ENCODE results near the gene BPIFB1. TPM values are rescaled to one million over a fixed set of nuclear protein-coding genes. Genes with fewer than 3 reads are reported as not detected.

The BPIFB1 gene
- total RNA-seq, 1 experiment from 2014 or later: 9.2 TPM

DNA sequence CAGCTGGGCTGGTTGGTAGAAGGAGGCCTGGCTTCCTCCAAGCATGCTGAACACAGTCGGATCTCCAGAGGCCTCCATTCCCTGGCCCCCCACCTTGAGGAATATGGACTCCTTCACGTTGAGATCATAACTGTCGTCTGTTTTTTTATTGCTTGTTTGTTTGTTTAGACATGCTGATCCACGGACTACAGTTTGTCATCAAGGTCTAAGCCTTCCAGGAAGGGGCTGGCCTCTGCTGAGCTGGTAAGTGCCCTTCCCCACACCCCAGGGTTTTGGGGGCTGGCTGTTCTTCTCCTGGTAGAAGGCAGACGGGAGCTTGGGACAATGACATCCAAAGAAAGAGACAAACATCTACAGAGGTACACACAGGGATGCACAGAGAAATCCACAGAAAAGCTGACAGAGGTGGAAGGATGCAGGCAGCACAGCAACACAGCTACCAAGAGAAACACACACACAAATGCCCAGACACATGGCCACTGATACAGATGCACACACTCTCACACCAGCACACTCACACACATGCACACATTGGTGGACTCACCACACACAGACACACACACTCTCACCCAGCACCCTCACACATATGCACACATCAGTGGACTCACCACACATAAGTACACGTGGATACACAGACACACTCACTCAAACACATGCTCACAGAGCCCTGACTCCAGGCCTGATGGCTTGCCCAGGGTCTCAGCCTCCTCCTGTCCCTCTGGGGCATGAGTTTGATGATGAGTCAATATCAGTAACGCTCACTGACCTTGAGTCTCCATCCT lies 40.5 kb upstream of the BPIFB1 start:
- Mint-ChIP-seq H3K36me3 (ENCODE audit: insufficient read depth, unreplicated experiment) (no peaks in the 10 kb centered on the region), H3K9me3 (ENCODE audit: low read depth, unreplicated experiment) (peaks cover 3% of the 10 kb centered on the region), H3K27ac (ENCODE audit: unreplicated experiment) (no peak overlapping the region), H3K27me3 (ENCODE audit: unreplicated experiment) (peaks cover 86% of the 10 kb centered on the region), H3K4me1 (ENCODE audit: low read depth, unreplicated experiment) (no peaks in the 10 kb centered on the region), H3K4me3 (ENCODE audit: low read depth, unreplicated experiment) (no peak overlapping the region)
- CTCF ChIA-PET: no interaction called here
- intact Hi-C loops (cut with micrococcal nuclease; ENCODE audit: unreplicated experiment): no loop called here
- TF ChIP-seq, protein P1, sequence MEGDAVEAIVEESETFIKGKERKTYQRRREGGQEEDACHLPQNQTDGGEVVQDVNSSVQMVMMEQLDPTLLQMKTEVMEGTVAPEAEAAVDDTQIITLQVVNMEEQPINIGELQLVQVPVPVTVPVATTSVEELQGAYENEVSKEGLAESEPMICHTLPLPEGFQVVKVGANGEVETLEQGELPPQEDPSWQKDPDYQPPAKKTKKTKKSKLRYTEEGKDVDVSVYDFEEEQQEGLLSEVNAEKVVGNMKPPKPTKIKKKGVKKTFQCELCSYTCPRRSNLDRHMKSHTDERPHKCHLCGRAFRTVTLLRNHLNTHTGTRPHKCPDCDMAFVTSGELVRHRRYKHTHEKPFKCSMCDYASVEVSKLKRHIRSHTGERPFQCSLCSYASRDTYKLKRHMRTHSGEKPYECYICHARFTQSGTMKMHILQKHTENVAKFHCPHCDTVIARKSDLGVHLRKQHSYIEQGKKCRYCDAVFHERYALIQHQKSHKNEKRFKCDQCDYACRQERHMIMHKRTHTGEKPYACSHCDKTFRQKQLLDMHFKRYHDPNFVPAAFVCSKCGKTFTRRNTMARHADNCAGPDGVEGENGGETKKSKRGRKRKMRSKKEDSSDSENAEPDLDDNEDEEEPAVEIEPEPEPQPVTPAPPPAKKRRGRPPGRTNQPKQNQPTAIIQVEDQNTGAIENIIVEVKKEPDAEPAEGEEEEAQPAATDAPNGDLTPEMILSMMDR (IDR thresholded peaks at IDR 0.05; ENCODE audit: unreplicated experiment): no peak
- DNase-seq: no peak
- no TSS peak for BruUV-seq (replicated peaks)

DNA sequence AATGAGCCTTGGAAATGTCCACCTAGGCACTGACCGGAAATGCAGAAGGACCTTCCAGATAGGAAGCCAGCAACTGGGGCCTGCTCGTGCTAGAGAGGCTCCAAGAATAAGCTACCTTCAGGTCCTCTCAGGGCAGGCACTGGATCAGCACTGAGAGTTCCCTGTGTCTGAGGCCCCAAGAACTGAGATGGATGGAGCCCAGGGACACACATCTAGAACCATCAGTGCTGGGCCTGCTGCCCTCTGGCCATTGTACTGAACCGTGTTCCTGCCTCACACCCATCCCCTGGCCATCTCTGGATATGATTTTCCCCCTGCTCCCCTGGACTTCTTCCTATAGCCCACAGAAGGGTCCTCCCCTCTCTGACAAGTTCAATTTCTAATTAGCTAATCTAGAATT lies 36.9 kb upstream of the BPIFB1 start:
- BruUV-seq (replicated peaks): no TSS peak
- TF ChIP-seq, protein P1 (IDR thresholded peaks at IDR 0.05; ENCODE audit: unreplicated experiment): no peak
- DNase-seq: no peak
- CTCF ChIA-PET: interaction anchor here (0.9 to 1.6 kb wide), 2 partner anchors 11 to 27 kb away, joined by 3 to 4 read pairs; no protein-coding TSS in a partner anchor
- intact Hi-C loops (cut with micrococcal nuclease; ENCODE audit: unreplicated experiment): no loop called here
- no peaks in the 10 kb centered on the region for H3K4me1 Mint-ChIP-seq (ENCODE audit: low read depth, unreplicated experiment)
- peaks cover 3% of the 10 kb centered on the region for H3K9me3 Mint-ChIP-seq (ENCODE audit: low read depth, unreplicated experiment)
- H3K36me3 Mint-ChIP-seq (ENCODE audit: insufficient read depth, unreplicated experiment): no peaks in the 10 kb centered on the region
- peaks cover 66% of the 10 kb centered on the region for H3K27me3 Mint-ChIP-seq (ENCODE audit: unreplicated experiment)
- H3K27ac Mint-ChIP-seq (ENCODE audit: unreplicated experiment): no peak overlapping the region
- H3K4me3 Mint-ChIP-seq (ENCODE audit: low read depth, unreplicated experiment): no peak overlapping the region

DNA sequence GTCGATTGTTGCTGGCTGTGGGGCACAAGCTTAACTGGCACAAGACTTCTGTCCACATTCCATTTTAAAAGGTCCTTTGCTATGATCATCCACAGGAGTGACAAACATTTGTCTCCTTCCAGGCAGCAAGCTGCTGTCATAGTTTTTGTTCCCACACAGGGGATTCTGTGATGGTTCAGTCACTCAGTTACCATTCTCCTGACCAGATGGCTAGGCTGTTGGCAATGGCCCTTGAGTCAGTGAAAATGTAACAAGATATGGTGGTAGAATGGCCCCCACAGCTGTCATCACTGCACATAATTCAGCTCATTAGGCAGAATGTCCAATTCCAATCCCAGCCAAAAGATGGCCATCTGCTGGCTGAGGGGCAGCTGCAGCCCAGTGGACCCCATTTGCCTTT lies 33.6 kb upstream of the BPIFB1 start:
- TF ChIP-seq, protein P1 (IDR thresholded peaks at IDR 0.05; ENCODE audit: unreplicated experiment): no peak
- no peaks in the 10 kb centered on the region for H3K4me1 Mint-ChIP-seq (ENCODE audit: low read depth, unreplicated experiment)
- no TSS peak for BruUV-seq (replicated peaks)
- H3K9me3 Mint-ChIP-seq (ENCODE audit: low read depth, unreplicated experiment): peaks cover 3% of the 10 kb centered on the region
- no peaks in the 10 kb centered on the region for H3K36me3 Mint-ChIP-seq (ENCODE audit: insufficient read depth, unreplicated experiment)
- no peak overlapping the region for H3K4me3 Mint-ChIP-seq (ENCODE audit: low read depth, unreplicated experiment)
- H3K27me3 Mint-ChIP-seq (ENCODE audit: unreplicated experiment): peaks cover 36% of the 10 kb centered on the region
- intact Hi-C loops (cut with micrococcal nuclease; ENCODE audit: unreplicated experiment): no loop called here
- H3K27ac Mint-ChIP-seq (ENCODE audit: unreplicated experiment): no peak overlapping the region
- CTCF ChIA-PET: interaction anchor here (0.8 kb wide), 1 partner anchor 13 kb away, joined by 3 read pairs; the partner anchor contains the start of gene BPIFA1
- DNase-seq: no peak

DNA sequence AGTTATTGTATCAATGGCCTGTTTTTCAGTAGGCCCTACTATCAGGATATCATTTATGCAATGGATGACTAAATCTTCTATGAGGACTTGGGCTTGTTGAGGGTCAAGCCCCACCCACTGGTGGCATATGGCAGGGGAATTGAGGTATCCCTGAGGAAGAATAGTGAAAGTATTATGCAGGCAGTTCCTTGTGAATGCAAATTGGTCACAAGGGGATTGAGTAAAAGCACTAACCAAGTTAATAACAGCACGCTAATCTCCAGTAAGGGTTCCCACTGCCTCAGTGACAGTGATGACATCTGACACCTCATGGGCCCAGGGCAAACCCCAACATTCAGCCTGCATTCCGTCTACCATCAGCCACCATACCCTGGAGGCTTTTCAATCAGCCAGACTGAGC lies 32.3 kb upstream of the BPIFB1 start:
- H3K27me3 Mint-ChIP-seq (ENCODE audit: unreplicated experiment): peaks cover 23% of the 10 kb centered on the region

More for the DNA sequence above, 32.3 kb upstream of the BPIFB1 start:
- H3K4me1 Mint-ChIP-seq (ENCODE audit: low read depth, unreplicated experiment): no peaks in the 10 kb centered on the region
- CTCF ChIA-PET: interaction anchor here (1.1 kb wide), 1 partner anchor 9 kb away, joined by 3 read pairs; no protein-coding TSS in a partner anchor
- no peak for DNase-seq
- H3K4me3 Mint-ChIP-seq (ENCODE audit: low read depth, unreplicated experiment): no peak overlapping the region
- intact Hi-C loops (cut with micrococcal nuclease; ENCODE audit: unreplicated experiment): no loop called here
- TF ChIP-seq, protein P1 (IDR thresholded peaks at IDR 0.05; ENCODE audit: unreplicated experiment): no peak
- BruUV-seq (replicated peaks): no TSS peak
- H3K9me3 Mint-ChIP-seq (ENCODE audit: low read depth, unreplicated experiment): peaks cover 3% of the 10 kb centered on the region
- no peak overlapping the region for H3K27ac Mint-ChIP-seq (ENCODE audit: unreplicated experiment)
- no peaks in the 10 kb centered on the region for H3K36me3 Mint-ChIP-seq (ENCODE audit: insufficient read depth, unreplicated experiment)

All from Calu3 (cell line).